GM18526 (cell line): ENCODE data around the gene TMEM91.
A peak's percentile ranks its signal among the peaks of the same experiment; 100 is the strongest.

Experiments
- POLR2A ChIP-seq: IDR thresholded peaks from 3 replicates; pipeline ENCODE4 v1.6.1; 2011; ENCODE audit not compliant: insufficient read length; ENCODE audit errors: extremely low read depth

Gene TMEM91

DNA sequence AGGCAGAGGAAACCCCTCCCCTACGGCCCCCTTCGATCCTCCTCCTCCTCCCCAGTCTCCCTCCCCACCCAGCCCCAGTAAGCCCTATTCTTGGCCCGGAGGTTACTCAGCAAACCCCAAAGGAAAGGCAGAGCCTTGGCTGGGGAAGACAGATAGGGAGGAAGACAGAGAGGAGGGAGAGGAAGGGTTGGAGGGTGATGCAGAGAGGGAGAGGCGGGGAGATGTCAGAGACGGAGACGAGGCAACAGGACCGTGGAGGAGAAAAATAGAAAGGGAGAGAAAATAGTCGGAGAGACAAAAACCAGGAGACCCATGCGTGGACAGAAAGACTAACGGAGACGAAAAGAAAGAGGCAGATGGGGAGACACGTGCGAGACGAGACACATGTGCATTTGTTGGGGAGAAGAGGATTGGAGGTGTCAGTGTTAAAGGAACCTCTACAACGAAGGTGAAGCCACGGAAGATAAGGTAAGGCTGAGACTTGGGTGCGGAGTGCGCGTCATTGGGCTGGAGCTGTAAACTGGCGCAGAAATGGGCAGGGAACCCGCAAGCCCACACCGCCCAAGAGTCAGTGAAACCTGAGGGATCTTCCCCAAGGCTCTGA, 25.5 kb upstream of the TMEM91 start:
- no peak for TF ChIP-seq POLR2A

- peak; percentile 45 for TF ChIP-seq POLR2A
Observed at GRCh38 chr19:41351339-41352245, 24.7 kb upstream of the TMEM91 start.

- no peak for TF ChIP-seq POLR2A
Observed at GRCh38 chr19:41352279-41352608, 24.1 kb upstream of the TMEM91 start.

- peak; percentile 36 for TF ChIP-seq POLR2A
Observed at GRCh38 chr19:41352609-41353465, 23.5 kb upstream of the TMEM91 start.

DNA sequence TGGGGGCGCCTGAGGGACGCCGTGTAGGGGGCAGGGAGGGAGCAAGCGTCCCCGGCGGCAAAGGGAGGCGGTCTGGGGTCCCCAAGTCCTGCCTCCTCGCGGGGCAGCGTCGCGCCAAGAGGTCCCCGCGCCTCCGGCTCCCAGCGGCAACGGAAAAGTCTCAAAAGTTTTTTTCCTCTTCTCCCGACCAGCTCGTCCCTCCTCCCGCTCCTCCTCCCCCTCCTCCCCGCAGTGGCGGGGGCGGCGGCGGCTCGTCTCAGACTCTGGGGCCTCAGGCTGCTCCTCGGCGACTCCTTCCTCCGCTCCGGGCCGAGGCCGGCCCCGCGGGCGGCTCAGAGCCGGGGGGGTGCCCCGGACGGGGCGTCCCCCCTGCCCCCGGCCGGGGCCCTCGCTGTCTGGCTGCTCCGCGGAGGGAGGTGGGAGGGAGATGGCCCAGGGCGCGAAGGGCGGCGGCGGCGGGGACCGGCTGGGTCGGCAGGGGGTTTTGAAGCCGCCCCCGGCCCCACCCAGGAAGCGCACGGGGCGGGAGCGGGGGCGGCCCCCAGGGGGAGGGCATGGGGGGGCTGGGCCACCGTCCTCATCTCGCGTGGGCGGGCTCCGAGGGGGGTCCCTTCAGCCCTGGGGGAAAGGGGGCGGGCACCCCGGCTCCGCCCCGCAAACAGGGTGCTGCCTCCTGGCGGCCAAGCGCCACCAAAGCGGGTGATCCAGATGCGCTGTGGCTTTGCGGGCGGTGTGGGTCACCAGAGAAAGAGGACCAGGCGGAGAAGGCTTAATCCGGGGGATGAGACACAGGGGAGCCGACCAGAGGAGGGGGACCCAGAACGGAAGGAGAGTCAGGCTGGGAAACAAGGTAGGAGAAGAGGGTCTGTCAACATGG, 22.6 kb upstream of the TMEM91 start, which contains the start of gene TGFB1:
TGFB1 (minus strand) TSS at position 457 of the 877 bp plus-strand sequence. CDS start 878 bp downstream, outside the sequence.
- peak; percentile 95 for TF ChIP-seq POLR2A

DNA sequence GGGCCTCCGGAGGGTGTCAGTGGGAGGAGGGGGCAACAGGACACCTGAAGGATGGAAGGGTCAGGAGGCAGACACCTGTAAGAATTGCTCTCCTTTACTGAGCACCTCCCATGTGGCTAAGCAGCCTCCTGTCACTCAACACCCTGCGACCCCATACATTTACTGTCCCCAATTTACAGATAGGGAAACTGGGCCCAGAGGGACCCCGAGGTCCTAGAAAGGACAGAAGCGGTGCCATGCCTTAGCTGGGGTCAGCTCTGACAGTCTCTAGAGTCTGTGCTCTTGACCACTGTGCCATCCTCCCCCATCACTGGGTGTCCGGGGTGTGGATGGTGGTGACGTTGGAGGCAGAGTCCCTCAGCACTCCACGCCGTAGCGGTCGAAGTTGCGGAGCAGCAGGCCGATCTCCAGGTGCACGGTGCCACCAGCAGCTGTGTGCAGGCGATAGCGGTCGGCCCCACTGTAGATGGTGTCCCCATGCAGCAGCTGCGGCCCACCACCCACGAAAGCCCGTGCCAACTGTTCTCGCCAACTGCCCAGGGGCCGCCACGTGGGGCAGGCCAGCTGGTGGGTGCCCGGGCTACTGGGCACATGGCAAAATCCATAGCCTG, 21.9 kb upstream of the TMEM91 start:
- TF ChIP-seq POLR2A, result no peak

GRCh38 chr19:41355035-41355434, 21.3 kb upstream of the TMEM91 start:
- TF ChIP-seq POLR2A, result no peak

GRCh38 chr19:41355802-41356201, 20.5 kb upstream of the TMEM91 start:
- no peak for TF ChIP-seq POLR2A

GRCh38 chr19:41356984-41357739, 19.2 kb upstream of the TMEM91 start:
- no peak for TF ChIP-seq POLR2A

DNA sequence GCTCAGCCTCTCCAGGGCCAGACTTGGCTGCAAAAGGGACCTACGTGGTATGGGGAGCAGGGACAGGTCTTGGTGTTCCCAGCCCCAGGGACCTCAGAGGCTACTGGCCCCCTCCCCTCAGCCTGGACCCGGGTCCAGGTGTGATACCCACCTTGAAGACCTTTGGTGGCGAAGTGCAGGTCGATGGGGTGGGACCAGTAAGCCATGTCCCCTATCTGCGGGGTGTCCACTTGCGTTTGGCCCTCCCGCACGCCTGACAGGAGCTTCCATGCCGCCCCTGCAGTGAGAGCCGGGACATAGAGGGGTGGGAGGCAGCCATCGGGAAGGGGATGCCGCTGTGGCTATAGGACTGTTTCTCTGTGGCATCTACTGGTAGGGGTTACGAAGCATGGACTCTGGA, 18.6 kb upstream of the TMEM91 start:
- TF ChIP-seq POLR2A, result no peak

- TF ChIP-seq POLR2A, result no peak
Observed at GRCh38 chr19:41359741-41360140, 16.6 kb upstream of the TMEM91 start.

GRCh38 chr19:41362143-41362847, 14.0 kb upstream of the TMEM91 start:
- no peak for TF ChIP-seq POLR2A

DNA sequence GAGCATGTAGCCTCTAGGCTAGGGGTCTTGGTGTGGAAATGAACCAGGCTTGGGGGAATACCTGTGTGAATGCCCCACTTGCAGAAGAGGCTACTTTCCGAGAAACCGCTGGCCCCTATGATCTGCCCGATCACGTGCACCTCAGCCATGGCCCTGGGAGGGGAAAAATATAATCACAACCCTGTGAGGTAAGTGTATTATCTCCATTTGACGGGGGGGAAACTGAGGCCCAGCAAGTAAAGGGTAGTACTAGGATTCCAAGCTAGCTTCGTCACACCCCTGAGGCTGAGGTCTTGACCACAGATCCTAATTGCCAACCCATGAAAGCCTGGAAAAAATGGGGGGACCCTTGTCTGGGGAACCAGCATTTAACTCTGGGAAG, 13.0 kb upstream of the TMEM91 start:
- TF ChIP-seq POLR2A, result no peak
